ENCODE data around the gene SNED1. TPM values are rescaled to one million over a fixed set of nuclear protein-coding genes. Genes with fewer than 3 reads are reported as not detected.
A peak's percentile ranks its signal among the peaks of the same experiment; 100 is the strongest.

The SNED1 gene
- total RNA-seq, 1 donor from 2014 or later: 0.11 TPM

DNA sequence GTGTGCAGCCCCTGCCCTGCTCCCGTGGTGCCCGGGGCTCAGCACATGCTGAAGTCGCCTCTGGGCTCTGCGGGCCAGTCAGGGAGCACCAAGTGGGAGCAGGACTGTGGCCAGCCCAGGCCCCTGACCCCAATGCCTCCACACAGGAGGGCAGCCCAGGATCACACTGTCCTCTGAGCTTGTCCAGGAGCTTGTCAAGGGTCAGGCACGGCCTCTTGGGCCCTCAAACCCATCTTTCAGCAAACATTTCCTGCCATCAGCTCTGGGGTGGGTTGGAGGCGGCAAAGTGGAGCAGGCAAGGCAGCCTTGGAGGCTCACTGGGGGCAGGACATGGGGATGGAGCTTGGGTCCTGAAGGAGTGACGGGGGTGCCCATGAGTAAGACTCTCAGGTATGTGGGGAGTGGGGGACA lies 10.3 kb downstream of the SNED1 start:
- no peaks in the 10 kb centered on the region for H3K79me2 ChIP-seq (ENCODE audit: low read depth)
- H3K4me1 ChIP-seq: peaks cover 9% of the 10 kb centered on the region
- Mint-ChIP-seq H3K36me3 (no peaks in the 10 kb centered on the region), H3K4me1 (peaks cover 14% of the 10 kb centered on the region), H3K27ac (no peak overlapping the region), H3K9me3 (peaks cover 18% of the 10 kb centered on the region), H3K4me3 (peak overlapping the region; percentile 55), H3K27me3 (ENCODE audit: insufficient read depth, low read depth) (peaks cover 7% of the 10 kb centered on the region)
- no peak overlapping the region for H3K27ac ChIP-seq
- no peak overlapping the region for H2AFZ ChIP-seq (replicated peaks)
- no peak overlapping the region for H3K4me2 ChIP-seq
- H4K20me1 ChIP-seq (ENCODE audit: low read depth): no peaks in the 10 kb centered on the region
- no peak overlapping the region for H3K9ac ChIP-seq
- TF ChIP-seq EZH2 (IDR thresholded peaks at IDR 0.05) (no peak), EZH2phosphoT487 (IDR thresholded peaks at IDR 0.05) (no peak)
- TF ChIP-seq, protein P1, sequence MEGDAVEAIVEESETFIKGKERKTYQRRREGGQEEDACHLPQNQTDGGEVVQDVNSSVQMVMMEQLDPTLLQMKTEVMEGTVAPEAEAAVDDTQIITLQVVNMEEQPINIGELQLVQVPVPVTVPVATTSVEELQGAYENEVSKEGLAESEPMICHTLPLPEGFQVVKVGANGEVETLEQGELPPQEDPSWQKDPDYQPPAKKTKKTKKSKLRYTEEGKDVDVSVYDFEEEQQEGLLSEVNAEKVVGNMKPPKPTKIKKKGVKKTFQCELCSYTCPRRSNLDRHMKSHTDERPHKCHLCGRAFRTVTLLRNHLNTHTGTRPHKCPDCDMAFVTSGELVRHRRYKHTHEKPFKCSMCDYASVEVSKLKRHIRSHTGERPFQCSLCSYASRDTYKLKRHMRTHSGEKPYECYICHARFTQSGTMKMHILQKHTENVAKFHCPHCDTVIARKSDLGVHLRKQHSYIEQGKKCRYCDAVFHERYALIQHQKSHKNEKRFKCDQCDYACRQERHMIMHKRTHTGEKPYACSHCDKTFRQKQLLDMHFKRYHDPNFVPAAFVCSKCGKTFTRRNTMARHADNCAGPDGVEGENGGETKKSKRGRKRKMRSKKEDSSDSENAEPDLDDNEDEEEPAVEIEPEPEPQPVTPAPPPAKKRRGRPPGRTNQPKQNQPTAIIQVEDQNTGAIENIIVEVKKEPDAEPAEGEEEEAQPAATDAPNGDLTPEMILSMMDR (IDR thresholded peaks at IDR 0.05): no peak
- DNase-seq (ENCODE audit: low spot score): no peak
- no peaks in the 10 kb centered on the region for H3K27me3 ChIP-seq
- H3K9me3 ChIP-seq (ENCODE audit: low read depth): no peaks in the 10 kb centered on the region
- H3K4me3 ChIP-seq: no peak overlapping the region
- no peaks in the 10 kb centered on the region for H3F3A ChIP-seq (ENCODE audit: low read depth)
- H3K36me3 ChIP-seq: no peaks in the 10 kb centered on the region

DNA sequence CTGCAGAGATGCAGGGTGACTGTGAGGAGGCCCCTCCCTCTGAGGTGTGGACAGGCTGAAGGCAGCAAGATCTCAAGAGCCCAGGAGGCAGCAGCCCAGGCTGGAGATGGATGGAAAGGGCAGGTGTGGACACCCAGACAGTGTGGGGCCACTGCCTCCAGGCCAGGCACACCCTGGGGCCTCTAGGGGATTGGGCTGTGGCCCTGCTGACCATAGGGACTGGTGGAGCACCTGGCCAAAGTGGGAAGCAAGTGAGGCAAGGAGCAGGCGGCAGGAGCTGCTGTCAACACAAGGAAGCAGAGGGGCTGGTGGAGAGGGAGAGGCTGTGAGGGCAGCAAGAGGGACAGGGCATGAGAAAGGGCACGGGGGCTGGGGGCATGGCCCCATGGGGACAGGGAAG lies 10.8 kb downstream of the SNED1 start:
- no peak overlapping the region for H3K27ac ChIP-seq
- Mint-ChIP-seq H3K9me3 (peaks cover 14% of the 10 kb centered on the region), H3K4me1 (peaks cover 14% of the 10 kb centered on the region), H3K27ac (no peak overlapping the region), H3K36me3 (no peaks in the 10 kb centered on the region), H3K4me3 (peak overlapping the region; percentile 55), H3K27me3 (ENCODE audit: insufficient read depth, low read depth) (peaks cover 9% of the 10 kb centered on the region)
- peaks cover 9% of the 10 kb centered on the region for H3K4me1 ChIP-seq
- no peaks in the 10 kb centered on the region for H3K36me3 ChIP-seq
- no peak overlapping the region for H2AFZ ChIP-seq (replicated peaks)
- TF ChIP-seq EZH2phosphoT487 (IDR thresholded peaks at IDR 0.05) (no peak), EZH2 (IDR thresholded peaks at IDR 0.05) (no peak)
- TF ChIP-seq, protein P1 (IDR thresholded peaks at IDR 0.05): no peak
- no peak for DNase-seq (ENCODE audit: low spot score)
- no peaks in the 10 kb centered on the region for H3K79me2 ChIP-seq (ENCODE audit: low read depth)
- no peak overlapping the region for H3K4me2 ChIP-seq
- no peaks in the 10 kb centered on the region for H3K9me3 ChIP-seq (ENCODE audit: low read depth)
- no peak overlapping the region for H3K4me3 ChIP-seq
- H4K20me1 ChIP-seq (ENCODE audit: low read depth): no peaks in the 10 kb centered on the region
- no peak overlapping the region for H3K9ac ChIP-seq
- no peaks in the 10 kb centered on the region for H3K27me3 ChIP-seq
- no peaks in the 10 kb centered on the region for H3F3A ChIP-seq (ENCODE audit: low read depth)

DNA sequence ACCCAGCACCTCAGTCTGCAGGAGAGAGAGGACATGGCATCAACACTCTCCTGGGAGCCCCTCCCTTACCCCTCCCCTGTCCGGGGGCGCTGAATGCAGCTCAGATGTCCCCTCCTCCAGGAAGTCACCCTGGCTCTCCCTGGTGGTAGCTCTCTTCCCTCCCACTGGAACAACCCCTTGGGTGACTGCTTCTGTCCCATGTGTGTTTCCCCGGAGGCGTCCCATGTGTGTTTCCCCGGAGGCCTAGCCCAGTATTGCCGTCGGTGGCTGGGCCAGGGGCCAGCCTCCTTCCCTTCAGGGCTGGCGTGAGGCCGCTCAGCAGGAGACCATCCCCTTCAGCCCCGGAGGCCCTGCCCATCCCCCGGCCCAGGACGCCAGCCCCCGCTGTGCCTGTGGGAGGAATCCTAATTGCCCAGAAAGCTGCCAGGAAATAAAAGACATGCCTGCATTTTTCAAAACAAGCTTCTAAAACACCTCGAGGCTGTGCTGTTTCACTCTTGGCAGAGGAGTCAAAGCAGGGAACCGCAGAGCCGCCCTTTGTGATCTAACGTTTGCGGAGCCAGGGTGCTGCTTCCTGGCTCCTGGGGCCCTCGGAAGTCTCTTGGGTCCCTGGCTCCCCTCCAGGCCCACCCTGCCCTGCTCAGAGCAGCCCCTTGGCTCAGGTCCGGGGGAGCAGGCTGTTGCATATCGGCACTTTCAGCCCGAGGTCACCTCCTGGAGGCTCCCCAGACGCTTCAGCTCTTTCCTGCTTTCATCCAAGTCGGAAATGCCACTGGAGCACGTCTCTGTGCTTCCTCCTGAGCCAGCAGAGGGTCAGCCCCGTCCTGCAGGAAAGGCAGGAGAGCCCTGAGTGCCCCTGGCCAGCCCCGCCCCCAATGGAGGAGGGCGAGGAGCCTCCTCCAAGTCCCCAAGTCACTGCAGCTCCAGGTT lies 11.4 kb downstream of the SNED1 start:
- Mint-ChIP-seq H3K27me3 (ENCODE audit: insufficient read depth, low read depth) (peaks cover 11% of the 10 kb centered on the region), H3K36me3 (no peaks in the 10 kb centered on the region), H3K4me3 (no peak overlapping the region), H3K27ac (peak overlapping the region; percentile 78), H3K4me1 (peaks cover 14% of the 10 kb centered on the region), H3K9me3 (peaks cover 12% of the 10 kb centered on the region)
- no peaks in the 10 kb centered on the region for H3K27me3 ChIP-seq
- no peak overlapping the region for H3K27ac ChIP-seq
- H3F3A ChIP-seq (ENCODE audit: low read depth): no peaks in the 10 kb centered on the region
- no peak for TF ChIP-seq EZH2phosphoT487 (IDR thresholded peaks at IDR 0.05)
- TF ChIP-seq EZH2 (IDR thresholded peaks at IDR 0.05): no peak
- TF ChIP-seq, protein P1 (IDR thresholded peaks at IDR 0.05): no peak
- DNase-seq (ENCODE audit: low spot score): peak; percentile 59
- H3K36me3 ChIP-seq: no peaks in the 10 kb centered on the region
- peak overlapping the region; percentile 41 for H3K4me2 ChIP-seq
- no peak overlapping the region for H3K9ac ChIP-seq
- no peak overlapping the region for H3K4me3 ChIP-seq
- H4K20me1 ChIP-seq (ENCODE audit: low read depth): no peaks in the 10 kb centered on the region
- peak overlapping the region; percentile 42 for H2AFZ ChIP-seq (replicated peaks)
- no peaks in the 10 kb centered on the region for H3K79me2 ChIP-seq (ENCODE audit: low read depth)
- H3K4me1 ChIP-seq: peaks cover 9% of the 10 kb centered on the region
- no peaks in the 10 kb centered on the region for H3K9me3 ChIP-seq (ENCODE audit: low read depth)
